Lower leg skin (tissue), 4 donors: ENCODE measurements around the gene EMC1. TPM values are rescaled to one million over a fixed set of nuclear protein-coding genes. Genes with fewer than 3 reads are reported as not detected.
"Not testable (repeated sequence)": the region's sequence is repeated elsewhere in the genome, so short reads cannot be mapped to it uniquely, and the experiment has no call there.

Experiments used
- DNase-seq, 2 donors: peaks; one replicate each; pipeline ENCODE4 v3.0.0-alpha.2; 2019; ENCODE audit warnings: low spot score in 2 of 2
- H3K4me3 ChIP-seq: fragments of 200-600 bp; sonication (generic); 2 replicates; pipeline ENCODE4 v1.5.1; 2017; ENCODE audit warnings: mild to moderate bottlenecking, low read depth; ENCODE audit not compliant: poor library complexity, severe bottlenecking
- POLR2A ChIP-seq, 2 donors: fragments of 450-650 bp; IDR thresholded peaks; one replicate each; pipeline ENCODE4 v1.6.1; 2016 to 2017; ENCODE audit warnings: antibody characterized with exemption in 2 of 2, mild to moderate bottlenecking in 1 of 2, moderate library complexity in 1 of 2
- WGBS, 2 donors: methylation state at CpG; one replicate each; pipeline ENCODE4 v1.1.5; 2018; 5-methylcytosine and 5-hydroxymethylcytosine counted together
- intact Hi-C: fragments of 100-400 bp; cut with DNase I; formaldehyde crosslinking; loops from one replicate; pipeline ENCODE4 v1.15.0; 2023; ENCODE audit warnings: low total_unique reads
- total RNA-seq, 4 donors: library from RNA; depleted of rRNA; stranded (reverse); fragments of >200 nt; gene quantifications; one replicate each; pipeline ENCODE4 v1.1.0, GENCODE V29; 2016
- TF ChIP-seq, protein P1 (sequence below), 3 donors: fragments of 450-650 bp; IDR thresholded peaks; one replicate each; pipeline ENCODE4 v1.5.1; 2016; ENCODE audit warnings: antibody characterized with exemption in 3 of 3, mild to moderate bottlenecking in 3 of 3, moderate library complexity in 2 of 3

The EMC1 gene
- total RNA-seq, 4 donors from 2014 or later, result 26.7 to 31.8 (median 30.2) TPM

DNA sequence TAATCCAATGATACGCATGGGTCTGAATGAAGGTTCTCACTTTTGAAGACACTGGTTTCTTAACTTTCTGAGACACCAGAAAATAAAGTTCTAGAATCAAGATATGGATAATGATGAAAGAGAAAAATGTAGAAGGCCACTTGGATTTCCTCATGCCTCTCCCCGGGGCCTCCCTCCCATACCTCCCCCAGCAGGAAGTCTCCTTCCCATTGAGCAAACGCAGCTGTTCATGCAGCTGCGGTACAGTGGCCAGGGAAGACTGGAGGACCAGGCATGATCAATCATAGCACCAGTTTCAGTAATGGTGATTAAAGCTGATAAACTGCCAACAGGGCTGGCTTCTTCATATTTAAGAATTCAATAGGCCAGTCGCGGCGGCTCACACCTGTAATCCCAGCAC lies 30.3 kb downstream of the EMC1 start:
- peak in 1 of 2 donors; percentile 49 for DNase-seq
- TF ChIP-seq, protein P1, sequence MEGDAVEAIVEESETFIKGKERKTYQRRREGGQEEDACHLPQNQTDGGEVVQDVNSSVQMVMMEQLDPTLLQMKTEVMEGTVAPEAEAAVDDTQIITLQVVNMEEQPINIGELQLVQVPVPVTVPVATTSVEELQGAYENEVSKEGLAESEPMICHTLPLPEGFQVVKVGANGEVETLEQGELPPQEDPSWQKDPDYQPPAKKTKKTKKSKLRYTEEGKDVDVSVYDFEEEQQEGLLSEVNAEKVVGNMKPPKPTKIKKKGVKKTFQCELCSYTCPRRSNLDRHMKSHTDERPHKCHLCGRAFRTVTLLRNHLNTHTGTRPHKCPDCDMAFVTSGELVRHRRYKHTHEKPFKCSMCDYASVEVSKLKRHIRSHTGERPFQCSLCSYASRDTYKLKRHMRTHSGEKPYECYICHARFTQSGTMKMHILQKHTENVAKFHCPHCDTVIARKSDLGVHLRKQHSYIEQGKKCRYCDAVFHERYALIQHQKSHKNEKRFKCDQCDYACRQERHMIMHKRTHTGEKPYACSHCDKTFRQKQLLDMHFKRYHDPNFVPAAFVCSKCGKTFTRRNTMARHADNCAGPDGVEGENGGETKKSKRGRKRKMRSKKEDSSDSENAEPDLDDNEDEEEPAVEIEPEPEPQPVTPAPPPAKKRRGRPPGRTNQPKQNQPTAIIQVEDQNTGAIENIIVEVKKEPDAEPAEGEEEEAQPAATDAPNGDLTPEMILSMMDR (IDR thresholded peaks at IDR 0.05), result no peak
- intact Hi-C loops, result no loop called here
- 84 to 92% methylated on average over 7 of the region's 7 CpGs for WGBS, 2 donors
- H3K4me3 ChIP-seq, result no peak overlapping the region

DNA sequence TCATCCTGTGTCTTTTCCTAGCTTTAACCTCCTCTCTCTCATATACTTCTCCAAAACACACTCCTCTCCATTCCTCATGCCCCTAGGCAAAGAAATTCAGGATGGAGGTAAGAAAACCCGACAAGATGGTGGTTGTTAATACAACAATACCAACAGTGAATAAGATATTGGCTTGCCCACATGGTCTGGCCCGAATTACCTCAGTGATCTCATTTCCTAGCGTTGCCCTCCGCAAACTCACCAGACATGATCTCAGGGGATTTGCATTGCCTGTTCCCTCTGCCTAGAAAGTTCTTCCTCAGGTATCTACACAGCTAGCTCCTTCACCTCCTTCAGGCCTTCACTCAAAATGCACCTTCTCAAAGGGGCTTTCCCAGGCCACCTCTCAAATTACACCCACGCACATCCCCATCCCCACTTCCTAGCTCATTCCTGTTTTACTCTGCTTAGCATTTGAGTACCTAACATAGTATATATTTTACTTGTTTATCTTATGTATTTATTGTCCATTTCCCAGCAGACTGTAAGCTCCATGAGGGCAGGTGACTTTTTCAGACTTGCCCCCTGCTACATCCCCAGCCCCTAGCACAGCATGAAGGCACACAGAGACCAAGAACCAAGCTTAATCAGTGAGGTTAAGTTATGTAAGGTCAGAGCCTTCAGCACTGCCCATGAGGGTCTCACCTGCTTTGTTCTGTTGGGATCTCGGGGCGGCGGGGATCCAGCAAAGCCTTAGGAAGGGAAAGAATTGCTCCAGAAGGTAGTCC lies 31.1 kb downstream of the EMC1 start:
- H3K4me3 ChIP-seq, result no peak overlapping the region
- peak in 1 of 2 donors; percentile 5 for DNase-seq
- intact Hi-C loops, result no loop called here
- WGBS, 2 donors, result 90% methylated on average over 8 of the region's 8 CpGs
- TF ChIP-seq, protein P1 (IDR thresholded peaks at IDR 0.05), result no peak
- TF ChIP-seq POLR2A (IDR thresholded peaks at IDR 0.05), result no peak

DNA sequence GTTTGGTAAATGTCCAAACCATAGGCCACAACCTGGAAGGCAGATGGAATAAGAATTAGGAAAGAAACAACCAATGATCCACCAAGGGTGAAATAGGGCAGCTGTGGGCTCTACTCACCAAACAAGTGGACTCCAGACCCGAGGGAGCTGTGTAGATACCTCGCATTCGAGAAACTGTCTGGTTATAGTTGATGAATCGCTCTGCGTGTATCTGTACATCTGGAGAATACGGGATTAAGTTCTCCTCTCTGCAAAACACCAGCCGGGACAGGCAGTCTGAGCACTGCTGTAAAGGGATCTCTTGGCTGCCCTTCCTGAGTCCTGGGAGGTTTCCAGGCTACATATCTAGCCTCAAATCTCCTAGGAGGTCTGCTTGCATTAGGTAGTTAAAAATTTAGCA lies 31.9 kb downstream of the EMC1 start:
- intact Hi-C loops, result no loop called here

DNA sequence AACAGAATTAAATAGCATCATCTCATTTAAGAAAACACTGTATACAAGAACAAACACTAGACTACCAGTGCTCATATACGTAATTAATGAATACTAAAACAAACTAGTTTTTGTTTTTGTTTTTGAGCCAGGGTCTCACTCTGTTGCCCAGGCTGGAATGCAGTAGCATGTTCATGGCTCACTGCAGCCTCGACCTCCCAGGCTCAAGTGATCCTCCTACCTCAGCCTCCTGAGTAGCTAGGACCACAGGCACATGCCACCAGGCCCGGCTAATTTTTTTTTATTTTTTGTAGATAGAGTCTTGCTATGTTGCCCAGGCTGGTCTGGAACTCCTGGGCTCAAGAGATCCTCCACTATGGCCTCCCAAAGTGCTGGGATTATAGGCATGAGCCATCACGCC lies 34.7 kb downstream of the EMC1 start:
- WGBS, 2 donors, result 90 to 95% methylated on average over 4 of the region's 4 CpGs
- DNase-seq, result peak in 1 of 2 donors; percentile 34
- intact Hi-C loops, H3K4me3 ChIP-seq: not testable (repeated sequence)

More for the DNA sequence above, 31.9 kb downstream of the EMC1 start:
- H3K4me3 ChIP-seq, result no peak overlapping the region
- TF ChIP-seq POLR2A (IDR thresholded peaks at IDR 0.05), result no peak
- TF ChIP-seq, protein P1 (IDR thresholded peaks at IDR 0.05), result no peak
- DNase-seq, result peak in 1 of 2 donors; percentile 13
- 80 to 82% methylated on average over 7 of the region's 7 CpGs for WGBS, 2 donors

DNA sequence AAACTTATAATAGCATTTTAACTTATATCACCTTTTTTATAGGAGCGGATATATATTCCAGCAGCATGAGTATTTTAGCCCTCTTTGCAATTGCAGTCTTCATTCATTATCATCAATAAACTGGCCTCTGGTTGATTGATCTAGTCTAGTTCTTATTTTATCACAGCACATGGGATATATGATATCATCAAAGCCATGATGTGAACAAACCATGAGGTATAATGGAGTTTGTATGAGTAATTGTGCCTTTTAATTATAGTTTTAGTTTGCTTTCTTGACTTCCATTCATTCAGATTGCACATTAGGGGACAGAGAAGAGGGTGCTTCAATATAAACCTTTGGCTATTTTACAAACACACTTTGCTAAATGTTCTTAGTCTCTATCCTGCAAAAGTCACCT lies 37.7 kb downstream of the EMC1 start:
- no peak for TF ChIP-seq POLR2A (IDR thresholded peaks at IDR 0.05)
- TF ChIP-seq, protein P1 (IDR thresholded peaks at IDR 0.05), result no peak
- intact Hi-C loops, result no loop called here
- 95 to 100% methylated on average over 1 of the region's 1 CpG for WGBS, 2 donors
- no peak for DNase-seq
- H3K4me3 ChIP-seq, result no peak overlapping the region

DNA sequence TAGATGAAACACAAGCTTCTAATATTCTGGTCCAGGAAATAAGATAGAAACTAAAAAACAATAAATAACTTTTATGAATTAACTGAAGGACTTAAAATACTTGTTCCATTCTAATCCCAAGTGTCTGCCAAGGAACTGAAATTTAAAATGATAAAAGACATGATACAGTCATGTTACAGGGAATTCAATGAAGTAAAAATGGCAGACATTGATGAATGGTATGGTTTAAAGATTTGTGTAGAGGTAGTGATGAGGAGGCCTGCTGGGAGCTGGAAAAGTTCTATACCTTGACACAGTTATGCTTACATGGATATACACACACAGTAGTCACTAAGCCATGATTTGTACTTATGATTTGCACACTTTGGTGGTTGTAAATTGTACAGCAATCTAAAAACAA lies 39.2 kb downstream of the EMC1 start:
- no peak for TF ChIP-seq POLR2A (IDR thresholded peaks at IDR 0.05)
- TF ChIP-seq, protein P1 (IDR thresholded peaks at IDR 0.05), result no peak
- DNase-seq, result no peak
- H3K4me3 ChIP-seq, result no peak overlapping the region
- intact Hi-C loops, result no loop called here
